Neutrophil (primary cell): ENCODE data around the gene ZMYM4.

Experiments
- H3K27ac ChIP-seq: fragments of 200-600 bp; sonication (generic); 2 replicates; pipeline ENCODE4 v1.5.1; 2016; ENCODE audit warnings: mild to moderate bottlenecking, moderate library complexity
- H3K27me3 ChIP-seq: fragments of 200-600 bp; sonication (generic); 2 replicates; pipeline ENCODE4 v1.6.0; 2016; ENCODE audit warnings: mild to moderate bottlenecking
- H3K36me3 ChIP-seq: fragments of 200-600 bp; sonication (generic); 2 replicates; pipeline ENCODE4 v1.5.1; 2017
- H3K4me1 ChIP-seq, 2 experiments: fragments of 200-600 bp in 1 of 2; sonication (generic) in 1 of 2; 1 replicate in 1 of 2; 2 replicates in 1 of 2; pipeline versions ENCODE4 v1.5.1 to v1.6.1; 2013 to 2016; ENCODE audit warnings: low read depth in 1 of 2, low read length in 1 of 2, mild to moderate bottlenecking in 1 of 2, moderate library complexity in 1 of 2; ENCODE audit not compliant: control insufficient read depth in 1 of 2, insufficient read depth in 1 of 2
- H3K4me3 ChIP-seq, 2 experiments: fragments of 200-600 bp in 1 of 2; sonication (generic) in 1 of 2; 1 replicate in 1 of 2; 2 replicates in 1 of 2; pipeline ENCODE4 v1.5.1; 2013 to 2016; ENCODE audit warnings: low read depth in 1 of 2, low read length in 1 of 2, mild to moderate bottlenecking in 1 of 2, moderate library complexity in 1 of 2
- H3K9me3 ChIP-seq: fragments of 200-600 bp; sonication (generic); 2 replicates; pipeline ENCODE4 v1.5.1; 2016
- TF ChIP-seq, protein P1 (sequence below): fragments of 200-600 bp; sonication (generic); IDR thresholded peaks from 2 replicates; pipeline ENCODE4 v1.5.1; 2016; ENCODE audit warnings: antibody characterized with exemption

Gene ZMYM4

DNA sequence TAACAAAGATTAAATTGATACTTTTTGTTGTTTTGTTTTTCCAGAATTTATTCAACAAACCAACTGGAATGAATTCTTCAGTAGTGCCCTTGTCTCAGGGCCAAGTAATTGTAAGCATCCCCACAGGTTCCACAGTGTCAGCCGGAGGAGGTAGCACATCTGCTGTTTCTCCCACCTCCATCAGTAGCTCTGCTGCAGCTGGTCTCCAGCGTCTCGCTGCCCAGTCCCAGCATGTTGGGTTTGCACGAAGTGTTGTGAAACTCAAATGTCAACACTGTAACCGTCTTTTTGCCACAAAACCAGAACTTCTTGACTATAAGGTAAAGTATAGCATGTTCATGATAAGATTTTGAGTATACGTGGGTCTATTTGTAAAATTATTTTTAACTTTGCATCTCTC is 118.5 kb downstream of the ZMYM4 start:
- Histone ChIP-seq H3K27me3 (no peaks in the 10 kb centered on the region), H3K9me3 (no peaks in the 10 kb centered on the region), H3K4me3 (no peak overlapping the region), H3K36me3 (no peaks in the 10 kb centered on the region), H3K27ac (peak overlapping the region; percentile 76), H3K4me1 (peaks cover 38 to 45% of the 10 kb centered on the region in 2 experiments)
- TF ChIP-seq, protein P1, sequence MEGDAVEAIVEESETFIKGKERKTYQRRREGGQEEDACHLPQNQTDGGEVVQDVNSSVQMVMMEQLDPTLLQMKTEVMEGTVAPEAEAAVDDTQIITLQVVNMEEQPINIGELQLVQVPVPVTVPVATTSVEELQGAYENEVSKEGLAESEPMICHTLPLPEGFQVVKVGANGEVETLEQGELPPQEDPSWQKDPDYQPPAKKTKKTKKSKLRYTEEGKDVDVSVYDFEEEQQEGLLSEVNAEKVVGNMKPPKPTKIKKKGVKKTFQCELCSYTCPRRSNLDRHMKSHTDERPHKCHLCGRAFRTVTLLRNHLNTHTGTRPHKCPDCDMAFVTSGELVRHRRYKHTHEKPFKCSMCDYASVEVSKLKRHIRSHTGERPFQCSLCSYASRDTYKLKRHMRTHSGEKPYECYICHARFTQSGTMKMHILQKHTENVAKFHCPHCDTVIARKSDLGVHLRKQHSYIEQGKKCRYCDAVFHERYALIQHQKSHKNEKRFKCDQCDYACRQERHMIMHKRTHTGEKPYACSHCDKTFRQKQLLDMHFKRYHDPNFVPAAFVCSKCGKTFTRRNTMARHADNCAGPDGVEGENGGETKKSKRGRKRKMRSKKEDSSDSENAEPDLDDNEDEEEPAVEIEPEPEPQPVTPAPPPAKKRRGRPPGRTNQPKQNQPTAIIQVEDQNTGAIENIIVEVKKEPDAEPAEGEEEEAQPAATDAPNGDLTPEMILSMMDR: no peak

DNA sequence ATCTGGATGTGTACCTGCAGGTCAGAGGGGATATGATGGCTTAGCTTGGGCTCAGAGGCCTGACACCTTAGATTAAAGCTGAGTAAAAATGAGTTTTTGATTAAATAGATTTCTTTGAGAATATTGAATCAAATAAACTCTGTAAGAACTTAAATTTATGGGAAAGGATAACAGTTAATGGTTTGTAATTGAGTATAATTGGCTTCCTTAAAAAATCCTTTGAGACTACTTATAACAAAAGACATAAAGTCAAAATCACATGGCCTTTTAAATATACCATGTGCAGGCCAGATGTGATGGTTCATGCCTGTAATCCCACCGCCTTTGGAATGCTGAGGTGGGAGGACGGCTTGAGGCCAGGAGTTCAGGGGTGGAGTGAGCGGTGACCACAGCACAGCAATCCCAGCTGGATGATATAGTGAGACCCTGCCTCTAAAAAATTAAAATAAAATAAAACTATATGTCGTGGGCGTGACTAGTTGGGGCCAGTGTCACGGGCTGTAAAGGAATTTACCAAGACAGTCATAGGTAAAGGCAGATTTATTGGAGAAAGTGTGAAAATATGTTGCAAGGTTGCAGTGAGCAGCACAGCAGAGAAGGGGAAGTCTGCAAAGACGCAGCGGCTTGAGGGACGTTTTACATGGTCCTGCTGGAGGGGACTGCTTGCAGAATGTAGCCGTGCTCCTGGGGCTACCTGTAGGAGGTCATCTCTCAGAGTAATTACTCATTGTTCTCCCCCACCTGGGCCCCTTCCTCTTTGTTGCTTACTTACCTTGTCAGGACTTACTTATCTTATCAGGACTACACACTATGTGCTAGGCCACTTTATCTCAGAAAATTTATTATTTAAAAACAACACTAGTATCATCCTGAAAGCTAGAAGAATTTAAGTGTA is 122.3 kb downstream of the ZMYM4 start:
- Histone ChIP-seq H3K4me1 (peaks cover 41 to 46% of the 10 kb centered on the region in 2 experiments), H3K27me3 (no peaks in the 10 kb centered on the region), H3K27ac (peak overlapping the region; percentile 49), H3K9me3 (no peaks in the 10 kb centered on the region), H3K36me3 (peaks cover 14% of the 10 kb centered on the region), H3K4me3 (no peak overlapping the region)
- TF ChIP-seq, protein P1: no peak

DNA sequence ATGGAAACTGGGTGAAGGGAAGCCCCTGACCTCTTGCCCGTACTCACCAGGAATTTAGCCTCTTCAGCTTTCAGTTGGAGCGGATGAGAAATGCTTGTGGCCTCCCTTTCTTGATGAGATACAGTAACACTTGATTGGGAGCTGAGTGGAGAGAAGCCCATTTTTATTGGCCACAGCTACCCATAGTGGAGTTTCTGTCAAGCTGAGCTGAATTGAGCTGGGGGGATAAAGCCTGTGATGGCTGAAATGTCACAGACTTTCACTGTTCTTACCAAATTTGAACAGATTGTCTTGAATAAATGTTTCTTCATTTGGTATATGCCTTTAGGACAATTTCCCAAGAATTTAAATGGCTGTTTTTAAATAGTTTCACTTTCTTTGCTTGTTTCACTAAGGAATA is 125.9 kb downstream of the ZMYM4 start:
- Histone ChIP-seq H3K4me1 (peaks cover 19 to 21% of the 10 kb centered on the region in 2 experiments), H3K27ac (no peak overlapping the region), H3K36me3 (peaks cover 38% of the 10 kb centered on the region), H3K4me3 (no peak overlapping the region), H3K27me3 (no peaks in the 10 kb centered on the region), H3K9me3 (no peaks in the 10 kb centered on the region)
- TF ChIP-seq, protein P1: no peak

DNA sequence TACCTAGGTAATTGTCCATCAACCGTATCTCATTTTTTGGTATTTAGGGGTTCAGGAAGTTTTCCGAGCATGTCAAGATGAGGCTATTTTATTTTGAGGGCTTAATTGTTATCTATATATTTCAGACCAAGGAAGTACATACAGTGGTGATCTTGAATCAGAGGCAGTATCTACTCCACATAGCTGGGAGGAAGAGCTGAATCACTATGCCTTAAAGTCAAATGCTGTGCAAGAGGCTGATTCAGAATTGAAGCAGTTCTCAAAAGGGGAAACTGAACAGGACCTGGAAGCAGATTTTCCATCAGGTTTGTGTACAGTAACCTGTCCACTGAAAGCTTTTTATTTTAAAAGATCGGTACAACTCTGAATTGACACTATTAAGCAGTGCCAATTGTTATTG is 130.2 kb downstream of the ZMYM4 start:
- TF ChIP-seq, protein P1: no peak
- Histone ChIP-seq H3K27me3 (no peaks in the 10 kb centered on the region), H3K9me3 (no peaks in the 10 kb centered on the region), H3K4me3 (no peak overlapping the region), H3K36me3 (peaks cover 38% of the 10 kb centered on the region), H3K4me1 (no peaks in the 10 kb centered on the region), H3K27ac (peak overlapping the region; percentile 22)

DNA sequence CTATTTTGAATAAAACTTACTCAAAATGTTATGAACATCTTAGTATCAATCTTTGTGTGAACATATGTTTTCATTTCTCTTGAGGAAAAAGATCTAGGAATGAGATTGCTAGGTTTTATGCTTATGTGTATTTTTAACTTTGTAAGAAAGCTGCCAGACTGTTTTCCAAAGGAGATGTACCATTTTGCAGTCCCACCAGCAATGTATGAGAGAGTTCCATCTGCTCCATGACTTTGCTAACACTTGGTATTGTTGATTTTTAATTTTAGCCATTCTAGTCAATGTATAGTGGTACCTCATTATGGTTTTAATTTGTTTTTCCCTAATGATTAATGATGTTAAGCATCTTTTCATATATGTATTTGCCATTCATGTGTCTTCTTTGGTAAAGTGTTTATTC is 132.5 kb downstream of the ZMYM4 start:
- Histone ChIP-seq H3K27me3 (no peaks in the 10 kb centered on the region), H3K27ac (no peak overlapping the region), H3K4me3 (no peak overlapping the region), H3K36me3 (peaks cover 27% of the 10 kb centered on the region), H3K9me3 (no peaks in the 10 kb centered on the region), H3K4me1 (no peaks in the 10 kb centered on the region)
- TF ChIP-seq, protein P1: no peak
